Calu3 (cell line): ENCODE measurements around the gene KIRREL3. TPM values are rescaled to one million over a fixed set of nuclear protein-coding genes. Genes with fewer than 3 reads are reported as not detected.

Experiments used
- BruUV-seq: library from RNA; stranded (reverse); fragments of 400-500 nt; replicated peaks from 2 replicates; lab custom pipeline; 2021; lab: Mats Ljungman, UMichigan
- CTCF ChIA-PET: fragments of 300-600 bp; sonication (Branson Sonifier 250); formaldehyde crosslinking; loops from one replicate; lab custom pipeline; 2022; ENCODE audit warnings: antibody characterized with exemption; lab: Charles Lee
- DNase-seq: peaks from one replicate; pipeline ENCODE4 v3.0.0; 2022
- H3K27ac Mint-ChIP-seq: one replicate; pipeline ENCODE4 v1.8.0; 2022; ENCODE audit warnings: mixed read lengths; ENCODE audit not compliant: unreplicated experiment
- H3K27me3 Mint-ChIP-seq: one replicate; pipeline ENCODE4 v1.8.0; 2022; ENCODE audit warnings: mixed read lengths; ENCODE audit not compliant: unreplicated experiment
- H3K36me3 Mint-ChIP-seq: one replicate; pipeline ENCODE4 v1.8.0; 2022; ENCODE audit warnings: mild to moderate bottlenecking, moderate library complexity, mixed read lengths; ENCODE audit not compliant: insufficient read depth, unreplicated experiment
- H3K4me1 Mint-ChIP-seq: one replicate; pipeline ENCODE4 v1.8.0; 2022; ENCODE audit warnings: mild to moderate bottlenecking, low read depth, mixed read lengths; ENCODE audit not compliant: unreplicated experiment
- H3K4me3 Mint-ChIP-seq: one replicate; pipeline ENCODE4 v1.8.0; 2022; ENCODE audit warnings: mild to moderate bottlenecking, low read depth, moderate library complexity, mixed read lengths; ENCODE audit not compliant: unreplicated experiment
- H3K9me3 Mint-ChIP-seq: one replicate; pipeline ENCODE4 v1.8.0; 2022; ENCODE audit warnings: low read depth, mixed read lengths; ENCODE audit not compliant: unreplicated experiment
- intact Hi-C: fragments of 100-400 bp; cut with micrococcal nuclease; formaldehyde crosslinking; loops from one replicate; pipeline ENCODE4 v1.10.0; 2022; ENCODE audit not compliant: unreplicated experiment
- total RNA-seq: library from RNA; stranded (reverse); gene quantifications from 2 replicates; pipeline ENCODE4 v1.2.3, GENCODE V29; 2022
- TF ChIP-seq, protein P1 (sequence below): fragments of 200-600 bp; IDR thresholded peaks from one replicate; pipeline ENCODE4 v1.8.0; 2022; ENCODE audit warnings: antibody characterized with exemption; ENCODE audit not compliant: unreplicated experiment

The KIRREL3 gene
- total RNA-seq, 1 experiment from 2014 or later, result 0.26 TPM

DNA sequence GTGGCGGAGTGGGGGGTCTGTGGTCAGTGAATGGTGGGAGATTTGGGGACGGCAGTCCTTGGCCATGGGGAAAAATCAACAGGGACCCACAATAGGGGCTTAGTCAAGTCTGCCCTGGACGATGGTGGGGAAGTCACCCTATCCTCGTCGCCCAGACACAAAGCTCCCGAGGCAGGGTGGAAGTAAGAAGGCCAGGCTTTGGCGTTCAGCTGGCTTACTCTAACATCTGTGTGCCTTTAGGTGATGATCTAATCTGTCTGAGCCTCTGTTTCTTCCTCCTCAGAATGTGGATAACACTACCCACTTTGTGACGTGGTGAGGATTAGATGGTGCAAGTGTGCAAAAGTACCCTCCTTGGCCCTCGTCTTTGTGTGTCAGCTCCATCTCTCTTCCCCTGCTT, 452.9 kb downstream of the KIRREL3 start:
- no peaks in the 10 kb centered on the region for H3K4me1 Mint-ChIP-seq
- no peak overlapping the region for H3K27ac Mint-ChIP-seq
- TF ChIP-seq, protein P1, sequence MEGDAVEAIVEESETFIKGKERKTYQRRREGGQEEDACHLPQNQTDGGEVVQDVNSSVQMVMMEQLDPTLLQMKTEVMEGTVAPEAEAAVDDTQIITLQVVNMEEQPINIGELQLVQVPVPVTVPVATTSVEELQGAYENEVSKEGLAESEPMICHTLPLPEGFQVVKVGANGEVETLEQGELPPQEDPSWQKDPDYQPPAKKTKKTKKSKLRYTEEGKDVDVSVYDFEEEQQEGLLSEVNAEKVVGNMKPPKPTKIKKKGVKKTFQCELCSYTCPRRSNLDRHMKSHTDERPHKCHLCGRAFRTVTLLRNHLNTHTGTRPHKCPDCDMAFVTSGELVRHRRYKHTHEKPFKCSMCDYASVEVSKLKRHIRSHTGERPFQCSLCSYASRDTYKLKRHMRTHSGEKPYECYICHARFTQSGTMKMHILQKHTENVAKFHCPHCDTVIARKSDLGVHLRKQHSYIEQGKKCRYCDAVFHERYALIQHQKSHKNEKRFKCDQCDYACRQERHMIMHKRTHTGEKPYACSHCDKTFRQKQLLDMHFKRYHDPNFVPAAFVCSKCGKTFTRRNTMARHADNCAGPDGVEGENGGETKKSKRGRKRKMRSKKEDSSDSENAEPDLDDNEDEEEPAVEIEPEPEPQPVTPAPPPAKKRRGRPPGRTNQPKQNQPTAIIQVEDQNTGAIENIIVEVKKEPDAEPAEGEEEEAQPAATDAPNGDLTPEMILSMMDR, result no peak
- H3K27me3 Mint-ChIP-seq, result peaks cover 55% of the 10 kb centered on the region
- H3K4me3 Mint-ChIP-seq, result no peak overlapping the region
- no peak for DNase-seq
- H3K36me3 Mint-ChIP-seq, result no peaks in the 10 kb centered on the region
- intact Hi-C loops, result no loop called here
- BruUV-seq, result no TSS peak
- no peaks in the 10 kb centered on the region for H3K9me3 Mint-ChIP-seq
- CTCF ChIA-PET, result no interaction called here

DNA sequence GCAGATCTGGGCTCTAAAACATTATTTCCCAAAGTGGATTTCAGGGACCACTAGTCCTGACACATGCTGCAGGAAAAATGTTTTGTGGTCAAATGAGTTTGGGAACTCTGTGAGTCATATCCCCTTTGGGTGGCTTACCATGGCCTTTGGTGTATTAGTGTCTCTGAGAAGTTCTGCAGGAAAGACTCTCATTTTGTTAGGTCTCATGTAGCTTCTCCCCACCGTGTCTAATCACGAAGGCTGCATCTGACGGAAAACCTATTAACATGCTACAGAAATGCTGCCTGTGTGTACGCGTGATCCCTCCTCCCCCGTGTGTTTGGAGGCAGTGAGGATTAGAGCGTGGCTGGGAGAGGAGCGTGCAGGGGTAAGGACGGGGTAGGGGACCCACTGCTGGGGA, 453.4 kb downstream of the KIRREL3 start:
- no peak for DNase-seq
- no peaks in the 10 kb centered on the region for H3K36me3 Mint-ChIP-seq
- intact Hi-C loops, result no loop called here
- no peaks in the 10 kb centered on the region for H3K4me1 Mint-ChIP-seq
- CTCF ChIA-PET, result no interaction called here
- H3K27ac Mint-ChIP-seq, result no peak overlapping the region
- no peak overlapping the region for H3K4me3 Mint-ChIP-seq
- H3K9me3 Mint-ChIP-seq, result no peaks in the 10 kb centered on the region
- H3K27me3 Mint-ChIP-seq, result peaks cover 60% of the 10 kb centered on the region
- TF ChIP-seq, protein P1, result no peak
- BruUV-seq, result no TSS peak

DNA sequence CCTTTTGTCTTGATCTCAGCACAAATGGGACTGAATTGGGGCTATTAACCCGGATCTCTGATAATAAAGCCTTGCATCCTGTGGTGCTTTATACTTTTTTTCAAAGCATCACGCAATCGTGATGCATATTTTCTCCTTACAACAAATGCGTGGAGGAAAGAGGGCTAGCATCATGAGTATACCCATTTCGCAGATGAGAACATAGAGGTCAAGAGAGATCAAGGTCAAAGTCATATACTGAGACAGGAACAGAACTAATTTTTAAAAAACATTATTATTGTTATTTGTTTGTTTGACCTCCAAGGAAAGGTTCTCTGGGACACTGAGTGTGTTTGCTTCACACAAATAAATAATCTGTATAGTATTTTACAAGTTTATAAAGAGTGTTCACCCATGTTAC, 453.9 kb downstream of the KIRREL3 start:
- TF ChIP-seq, protein P1, result no peak
- H3K36me3 Mint-ChIP-seq, result no peaks in the 10 kb centered on the region
- H3K9me3 Mint-ChIP-seq, result no peaks in the 10 kb centered on the region
- H3K27me3 Mint-ChIP-seq, result peaks cover 65% of the 10 kb centered on the region
- intact Hi-C loops, result no loop called here
- BruUV-seq, result no TSS peak
- DNase-seq, result no peak
- H3K27ac Mint-ChIP-seq, result no peak overlapping the region
- no peaks in the 10 kb centered on the region for H3K4me1 Mint-ChIP-seq
- no peak overlapping the region for H3K4me3 Mint-ChIP-seq
- CTCF ChIA-PET, result no interaction called here

DNA sequence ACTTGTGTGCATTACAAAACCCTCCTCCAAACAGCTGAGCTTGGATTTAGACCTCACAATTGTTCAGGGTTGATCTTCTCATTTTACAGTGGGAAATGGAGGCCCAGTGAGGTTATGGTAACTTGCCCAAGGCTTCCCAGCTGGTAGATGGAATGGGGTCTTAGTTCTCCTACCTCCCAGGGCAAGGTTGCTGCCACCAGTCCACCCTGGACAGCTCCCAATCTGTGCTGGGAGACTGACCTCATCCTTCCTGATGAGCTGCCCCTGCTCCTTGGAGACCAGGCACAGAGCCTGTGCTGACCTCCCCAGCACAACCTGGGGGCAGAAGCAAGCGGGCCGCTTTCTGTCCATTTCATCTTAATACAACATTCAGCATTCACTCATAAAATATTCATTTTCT, 454.4 kb downstream of the KIRREL3 start:
- intact Hi-C loops, result no loop called here
- DNase-seq, result no peak
- no peak overlapping the region for H3K4me3 Mint-ChIP-seq
- no peak overlapping the region for H3K27ac Mint-ChIP-seq
- no peaks in the 10 kb centered on the region for H3K9me3 Mint-ChIP-seq
- H3K36me3 Mint-ChIP-seq, result no peaks in the 10 kb centered on the region
- TF ChIP-seq, protein P1, result no peak
- H3K4me1 Mint-ChIP-seq, result no peaks in the 10 kb centered on the region
- H3K27me3 Mint-ChIP-seq, result peaks cover 67% of the 10 kb centered on the region
- CTCF ChIA-PET, result no interaction called here
- no TSS peak for BruUV-seq
